Measurements from ENCODE around the gene CAPZB. TPM values are rescaled to one million over a fixed set of nuclear protein-coding genes. Genes with fewer than 3 reads are reported as not detected.
A peak's percentile ranks its signal among the peaks of the same experiment; 100 is the strongest.
"Not testable (repeated sequence)": the region's sequence is repeated elsewhere in the genome, so short reads cannot be mapped to it uniquely, and the experiment has no call there.

The CAPZB gene
- total RNA-seq, 1 donor from 2014 or later = 291 TPM

- Mint-ChIP-seq H3K4me1 (peaks cover 10% of the 10 kb centered on the region), H3K4me3 (no peak overlapping the region), H3K9me3 (no peaks in the 10 kb centered on the region), H3K36me3 (ENCODE audit: low read depth) (no peaks in the 10 kb centered on the region), H3K27ac (no peak overlapping the region), H3K27me3 (no peaks in the 10 kb centered on the region)
- DNase-seq = no peak
- intact Hi-C loops (cut with micrococcal nuclease) = no loop called here
These were observed 25.8 kb upstream of the CAPZB start for GRCh38 chr1:19511116-19511515.

GRCh38 chr1:19509647-19510046 is 24.3 kb upstream of the CAPZB start:
- intact Hi-C loops (cut with micrococcal nuclease); H3K27ac Mint-ChIP-seq; DNase-seq; H3K27me3 Mint-ChIP-seq; H3K4me3 Mint-ChIP-seq; H3K36me3 Mint-ChIP-seq (ENCODE audit: low read depth); H3K9me3 Mint-ChIP-seq: not testable (repeated sequence)
- H3K4me1 Mint-ChIP-seq = peaks cover 11% of the 10 kb centered on the region

GRCh38 chr1:19507516-19507915 is 22.2 kb upstream of the CAPZB start:
- Mint-ChIP-seq H3K4me3 (no peak overlapping the region), H3K4me1 (peaks cover 10% of the 10 kb centered on the region), H3K27me3 (no peaks in the 10 kb centered on the region), H3K27ac (no peak overlapping the region), H3K9me3 (peaks cover 3% of the 10 kb centered on the region), H3K36me3 (ENCODE audit: low read depth) (no peaks in the 10 kb centered on the region)
- intact Hi-C loops (cut with micrococcal nuclease) = no loop called here
- DNase-seq = no peak

- Mint-ChIP-seq H3K27ac (peak overlapping the region; percentile 26), H3K4me3 (no peak overlapping the region), H3K4me1 (peaks cover 10% of the 10 kb centered on the region), H3K27me3 (no peaks in the 10 kb centered on the region), H3K9me3 (peaks cover 3% of the 10 kb centered on the region), H3K36me3 (ENCODE audit: low read depth) (no peaks in the 10 kb centered on the region)
- DNase-seq = no peak
- intact Hi-C loops (cut with micrococcal nuclease) = no loop called here
These were observed 20.5 kb upstream of the CAPZB start for GRCh38 chr1:19505693-19506457.

GRCh38 chr1:19504796-19505692 is 19.7 kb upstream of the CAPZB start:
- Mint-ChIP-seq H3K27me3 (no peaks in the 10 kb centered on the region), H3K27ac (peak overlapping the region; percentile 26), H3K4me3 (no peak overlapping the region), H3K36me3 (ENCODE audit: low read depth) (no peaks in the 10 kb centered on the region), H3K4me1 (peaks cover 10% of the 10 kb centered on the region), H3K9me3 (peaks cover 3% of the 10 kb centered on the region)
- no peak for DNase-seq
- intact Hi-C loops (cut with micrococcal nuclease) = no loop called here

GRCh38 chr1:19502284-19502683 is 16.9 kb upstream of the CAPZB start:
- intact Hi-C loops (cut with micrococcal nuclease); H3K4me1 Mint-ChIP-seq; H3K27ac Mint-ChIP-seq: not testable (repeated sequence)

GRCh38 chr1:19499887-19500286 is 14.5 kb upstream of the CAPZB start:
- DNase-seq; intact Hi-C loops (cut with micrococcal nuclease); H3K36me3 Mint-ChIP-seq (ENCODE audit: low read depth); H3K4me3 Mint-ChIP-seq; H3K27me3 Mint-ChIP-seq; H3K27ac Mint-ChIP-seq; H3K9me3 Mint-ChIP-seq: not testable (repeated sequence)
- peaks cover 14% of the 10 kb centered on the region for H3K4me1 Mint-ChIP-seq

More at GRCh38 chr1:19502284-19502683, 16.9 kb upstream of the CAPZB start:
- not testable (repeated sequence) for H3K4me3 Mint-ChIP-seq; H3K27me3 Mint-ChIP-seq; H3K36me3 Mint-ChIP-seq (ENCODE audit: low read depth); H3K9me3 Mint-ChIP-seq; DNase-seq

GRCh38 chr1:19497443-19497842 is 12.1 kb upstream of the CAPZB start:
- H3K27me3 Mint-ChIP-seq; H3K36me3 Mint-ChIP-seq (ENCODE audit: low read depth); H3K9me3 Mint-ChIP-seq; H3K27ac Mint-ChIP-seq; DNase-seq; intact Hi-C loops (cut with micrococcal nuclease); H3K4me3 Mint-ChIP-seq: not testable (repeated sequence)
- peaks cover 18% of the 10 kb centered on the region for H3K4me1 Mint-ChIP-seq

GRCh38 chr1:19496527-19496874 is 11.2 kb upstream of the CAPZB start:
- DNase-seq = no peak
- Mint-ChIP-seq H3K27ac (no peak overlapping the region), H3K4me3 (no peak overlapping the region), H3K4me1 (peaks cover 21% of the 10 kb centered on the region), H3K36me3 (ENCODE audit: low read depth) (no peaks in the 10 kb centered on the region), H3K27me3 (no peaks in the 10 kb centered on the region), H3K9me3 (peaks cover 3% of the 10 kb centered on the region)
- intact Hi-C loops (cut with micrococcal nuclease) = no loop called here

- Mint-ChIP-seq H3K9me3 (peaks cover 3% of the 10 kb centered on the region), H3K4me1 (peaks cover 21% of the 10 kb centered on the region), H3K27me3 (no peaks in the 10 kb centered on the region), H3K36me3 (ENCODE audit: low read depth) (no peaks in the 10 kb centered on the region), H3K4me3 (no peak overlapping the region), H3K27ac (peak overlapping the region; percentile 70)
- intact Hi-C loops (cut with micrococcal nuclease) = no loop called here
- no peak for DNase-seq
These were observed 10.6 kb upstream of the CAPZB start for GRCh38 chr1:19495799-19496526.

- Mint-ChIP-seq H3K9me3 (peaks cover 3% of the 10 kb centered on the region), H3K4me3 (no peak overlapping the region), H3K27me3 (no peaks in the 10 kb centered on the region), H3K4me1 (peaks cover 21% of the 10 kb centered on the region), H3K36me3 (ENCODE audit: low read depth) (no peaks in the 10 kb centered on the region), H3K27ac (peak overlapping the region; percentile 70)
- intact Hi-C loops (cut with micrococcal nuclease) = no loop called here
- DNase-seq = no peak
These were observed 9.8 kb upstream of the CAPZB start for GRCh38 chr1:19495000-19495656.

GRCh38 chr1:19493547-19493946 is 8.2 kb upstream of the CAPZB start:
- Mint-ChIP-seq H3K4me1 (peaks cover 24% of the 10 kb centered on the region), H3K4me3 (no peak overlapping the region), H3K9me3 (no peaks in the 10 kb centered on the region), H3K36me3 (ENCODE audit: low read depth) (no peaks in the 10 kb centered on the region), H3K27ac (no peak overlapping the region), H3K27me3 (no peaks in the 10 kb centered on the region)
- DNase-seq = no peak
- intact Hi-C loops (cut with micrococcal nuclease) = no loop called here

- DNase-seq = no peak
- H3K9me3 Mint-ChIP-seq = no peaks in the 10 kb centered on the region
- H3K4me1 Mint-ChIP-seq = peaks cover 27% of the 10 kb centered on the region
- no peaks in the 10 kb centered on the region for H3K36me3 Mint-ChIP-seq (ENCODE audit: low read depth)
- no peak overlapping the region for H3K4me3 Mint-ChIP-seq
- no peaks in the 10 kb centered on the region for H3K27me3 Mint-ChIP-seq
- H3K27ac Mint-ChIP-seq = no peak overlapping the region
- intact Hi-C loops (cut with micrococcal nuclease) = loop anchor here (5.0 kb wide), 1 partner anchor 92 kb away; no protein-coding TSS in a partner anchor
These were observed 4.7 kb upstream of the CAPZB start for GRCh38 chr1:19489996-19490395.
